SK-N-SH (cell line): Measurements from ENCODE around the gene RNF157. TPM values are rescaled to one million over a fixed set of nuclear protein-coding genes. Genes with fewer than 3 reads are reported as not detected.

ENCODE experiments used
- CTCF ChIA-PET: fragments of 300-600, 350-600 bp; formaldehyde crosslinking; extraction: SDS; loops from one replicate; lab custom pipeline; 2021; lab: Yijun Ruan, JAX
- POLR2A ChIA-PET: fragments of 350-600 bp; sonication (Branson Sonifier 250); formaldehyde crosslinking; extraction: SDS; loops from one replicate; lab custom pipeline; 2020; ENCODE audit warnings: antibody characterized with exemption, inconsistent platforms; lab: Yijun Ruan, JAX
- DNase-seq: peaks from one replicate; pipeline ENCODE4 v3.0.0; 2012
- H2AFZ ChIP-seq: fragments of 200-600 bp; sonication (generic); 2 replicates; pipeline ENCODE4 v1.8.1; 2016; ENCODE audit warnings: antibody characterized with exemption, mild to moderate bottlenecking, low read depth
- H3F3A ChIP-seq: fragments of 200-600 bp; sonication (generic); replicated peaks from 2 replicates; pipeline ENCODE3; 2016; ENCODE audit warnings: antibody characterized with exemption, mild to moderate bottlenecking; ENCODE audit not compliant: insufficient read depth
- H3K27ac ChIP-seq, 2 experiments: fragments of 200-500 bp in 1 of 2; fragments of 200-600 bp in 1 of 2; sonication (Bioruptor generic) in 1 of 2; sonication (generic), shearing (Covaris generic) in 1 of 2; 2 replicates each; pipeline versions ENCODE4 v1.5.1 to v1.6.1; 2014 to 2016; ENCODE audit warnings: low read depth in 2 of 2, inconsistent platforms in 1 of 2, low read length in 1 of 2, mild to moderate bottlenecking in 1 of 2, mixed read lengths in 1 of 2
- H3K27me3 ChIP-seq: fragments of 200-600 bp; sonication (generic), shearing (Covaris generic); 2 replicates; pipeline ENCODE4 v1.6.1; 2016; ENCODE audit warnings: mixed run types; ENCODE audit not compliant: insufficient read depth
- H3K36me3 ChIP-seq, 2 experiments: fragments of 200-500 bp in 1 of 2; fragments of 200-600 bp in 1 of 2; sonication (Bioruptor generic) in 1 of 2; sonication (generic) in 1 of 2; replicated peaks in 1 of 2; 2 replicates each; pipeline versions ENCODE3 to v1.5.1; 2014 to 2016; ENCODE audit warnings: low read length in 1 of 2, mild to moderate bottlenecking in 1 of 2; ENCODE audit not compliant: insufficient read depth in 2 of 2, control insufficient read depth in 1 of 2
- H3K4me1 ChIP-seq, 2 experiments: fragments of 200-500 bp in 1 of 2; fragments of 200-600 bp in 1 of 2; sonication (Bioruptor generic) in 1 of 2; sonication (generic), shearing (Covaris generic) in 1 of 2; 2 replicates each; pipeline versions ENCODE4 v1.5.1 to v1.6.1; 2014 to 2016; ENCODE audit warnings: low read depth in 1 of 2, low read length in 1 of 2, mixed run types in 1 of 2; ENCODE audit not compliant: insufficient read depth in 2 of 2, control insufficient read depth in 1 of 2
- H3K4me2 ChIP-seq: fragments of 200-600 bp; sonication (generic), shearing (Covaris generic); 2 replicates; pipeline ENCODE4 v1.6.1; 2017; ENCODE audit warnings: mixed run types
- H3K4me3 ChIP-seq, 2 experiments: fragments of 200-500 bp in 1 of 2; fragments of 200-600 bp in 1 of 2; sonication (Bioruptor generic) in 1 of 2; sonication (generic), shearing (Covaris generic) in 1 of 2; 2 replicates each; pipeline versions ENCODE4 v1.5.1 to v1.8.1; 2014 to 2016; ENCODE audit warnings: low read depth in 2 of 2, inconsistent platforms in 1 of 2, low read length in 1 of 2, mild to moderate bottlenecking in 1 of 2, mixed read lengths in 1 of 2, moderate library complexity in 1 of 2
- H3K79me2 ChIP-seq: fragments of 200-600 bp; sonication (generic); 2 replicates; pipeline ENCODE4 v1.8.1; 2017; ENCODE audit warnings: mild to moderate bottlenecking; ENCODE audit not compliant: insufficient read depth
- H3K9ac ChIP-seq: fragments of 200-600 bp; sonication (generic); 2 replicates; pipeline ENCODE4 v1.6.1; 2017; ENCODE audit warnings: mixed run types
- H3K9me2 ChIP-seq: fragments of 200-600 bp; sonication (generic); 2 replicates; pipeline ENCODE4 v1.6.1; 2017; ENCODE audit warnings: mixed run types
- H3K9me3 ChIP-seq: fragments of 200-600 bp; sonication (generic); 2 replicates; pipeline ENCODE4 v1.6.1; 2017; ENCODE audit warnings: mixed run types, mild to moderate bottlenecking, moderate library complexity
- H4K20me1 ChIP-seq: fragments of 200-600 bp; sonication (generic); 2 replicates; pipeline ENCODE4 v1.6.1; 2017; ENCODE audit warnings: mild to moderate bottlenecking, mixed run types; ENCODE audit not compliant: insufficient read depth
- CTCF ChIP-seq: fragments of 200-600 bp; sonication (generic); IDR thresholded peaks from 2 replicates; pipeline ENCODE4 v1.6.1; 2017; ENCODE audit warnings: antibody characterized with exemption, mild to moderate bottlenecking, moderate library complexity
- ELF1 ChIP-seq: IDR thresholded peaks from 2 replicates; pipeline ENCODE4 v1.4.0; 2012
- FOXJ3 ChIP-seq: sonication (generic); formaldehyde crosslinking; IDR thresholded peaks from 2 replicates; pipeline ENCODE4 v1.5.1; 2020; ENCODE audit warnings: mild to moderate bottlenecking, missing genetic modification reagents
- GATA2 ChIP-seq: sonication (generic); formaldehyde crosslinking; IDR thresholded peaks from 2 replicates; pipeline ENCODE4 v1.5.0; 2020; ENCODE audit warnings: mild to moderate bottlenecking, missing genetic modification reagents
- NRF1 ChIP-seq: IDR thresholded peaks from 2 replicates; pipeline ENCODE4 v1.6.1; 2012; ENCODE audit warnings: low read depth, mild to moderate bottlenecking, low read length
- PBX3 ChIP-seq: IDR thresholded peaks from 2 replicates; pipeline ENCODE4; 2012
- RAD21 ChIP-seq: IDR thresholded peaks from 2 replicates; pipeline ENCODE4 v1.6.1; 2012; ENCODE audit warnings: mild to moderate bottlenecking, low read length
- RCOR1 ChIP-seq: fragments of 150-350 bp; IDR thresholded peaks from 2 replicates; pipeline ENCODE4 v1.6.1; 2017; ENCODE audit warnings: antibody characterized with exemption, low read length
- RFX5 ChIP-seq: IDR thresholded peaks from 2 replicates; pipeline ENCODE4 v1.6.1; 2012; ENCODE audit warnings: mild to moderate bottlenecking, improper control_type of control experiment, low read length
- SIN3A ChIP-seq: IDR thresholded peaks from 2 replicates; pipeline ENCODE4 v1.6.1; 2012; ENCODE audit warnings: low read depth, mild to moderate bottlenecking, low read length, moderate library complexity, borderline replicate concordance
- SMC3 ChIP-seq: IDR thresholded peaks from 2 replicates; pipeline ENCODE4 v1.6.1; 2012; ENCODE audit warnings: low read depth, low read length, improper control_type of control experiment
- TAF1 ChIP-seq: IDR thresholded peaks from 2 replicates; pipeline ENCODE4 v1.6.1; 2012; ENCODE audit warnings: low read depth, mild to moderate bottlenecking, low read length, moderate library complexity, borderline replicate concordance
- TEAD4 ChIP-seq: IDR thresholded peaks from 2 replicates; pipeline ENCODE4 v1.4.0; 2012; ENCODE audit warnings: mild to moderate bottlenecking, borderline replicate concordance; ENCODE audit not compliant: insufficient read depth
- USF1 ChIP-seq: IDR thresholded peaks from 2 replicates; pipeline ENCODE4 v1.4.0; 2012; ENCODE audit warnings: low read depth, borderline replicate concordance
- WGBS: methylation state at CpG from one replicate; pipeline ENCODE4 v1.1.6; 2017; ENCODE audit warnings: low lambda C conversion rate; 5-methylcytosine and 5-hydroxymethylcytosine counted together
- polyA plus RNA-seq, 3 experiments: library from polyadenylated mRNA; depleted of rRNA; stranded (reverse); fragments of >200 nt; gene quantifications; 2 replicates each; pipeline ENCODE4 v1.2.3, GENCODE V29; 2012
- TF ChIP-seq, protein P1 (sequence below): fragments of 150-350 bp; IDR thresholded peaks from 2 replicates; pipeline ENCODE4 v1.6.1; 2016; ENCODE audit warnings: mild to moderate bottlenecking, low read depth, low read length

RNF157 gene
- polyA plus RNA-seq, 1 of the 3 experiments (the other 2 are of a cell fraction): 5.2 TPM

- no peaks in the 10 kb centered on the region for H3K9me2 ChIP-seq
- WGBS: 87% methylated on average over 11 of the region's 11 CpGs
- no peaks in the 10 kb centered on the region for H3K27me3 ChIP-seq
- H2AFZ ChIP-seq: no peak overlapping the region
- CTCF ChIA-PET: interaction anchor here (0.9 to 8.4 kb wide), 10 partner anchors 11 to 150 kb away, joined by 3 to 55 read pairs (median 4); no protein-coding TSS in a partner anchor
- H3K9me3 ChIP-seq: no peaks in the 10 kb centered on the region
- H3K4me3 ChIP-seq: no peak overlapping the region
- H4K20me1 ChIP-seq: no peaks in the 10 kb centered on the region
- H3K9ac ChIP-seq: no peak overlapping the region
- DNase-seq: no peak
- no peaks in the 10 kb centered on the region for H3K79me2 ChIP-seq
- no peaks in the 10 kb centered on the region; a peak in 1 of 4 replicates for H3K4me1 ChIP-seq
- H3K27ac ChIP-seq: no peak overlapping the region
- no peak for TF ChIP-seq RFX5
- peak; percentile 44 for TF ChIP-seq CTCF
- no peak for TF ChIP-seq TAF1
- TF ChIP-seq NRF1: no peak
- peak; percentile 39; the same call in 1 of the 2 replicates for TF ChIP-seq SMC3
- TF ChIP-seq RAD21: peak; percentile 40
- no peak for TF ChIP-seq TEAD4
- TF ChIP-seq RCOR1: no peak
- no peak overlapping the region for H3K4me2 ChIP-seq
- POLR2A ChIA-PET: no interaction called here
- no peaks in the 10 kb centered on the region for H3F3A ChIP-seq
- H3K36me3 ChIP-seq: no peaks in the 10 kb centered on the region
These were observed 7.9 kb upstream of the RNF157 start for GRCh38 chr17:76248013-76248782.

DNA sequence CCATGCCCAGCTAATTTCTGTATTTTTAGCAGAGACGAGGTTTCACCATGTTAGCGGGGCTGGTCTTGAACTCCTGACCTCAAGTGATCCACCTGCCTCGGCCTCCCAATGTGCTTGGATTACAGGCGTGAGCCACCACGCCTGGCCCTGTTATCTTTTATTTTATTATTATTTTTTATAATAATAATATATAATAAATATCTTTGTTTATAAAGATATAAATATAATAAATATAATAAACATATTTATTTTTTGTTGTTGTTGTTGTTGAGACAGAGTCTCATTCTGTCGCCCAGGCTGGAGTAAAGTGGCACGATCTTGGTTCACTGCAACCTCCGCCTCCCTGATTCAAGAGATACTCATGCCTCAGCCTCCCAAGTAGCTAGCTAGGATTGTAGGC, 7.0 kb upstream of the RNF157 start:
- no peak overlapping the region for H3K4me2 ChIP-seq
- H3K4me3 ChIP-seq: no peak overlapping the region
- no peaks in the 10 kb centered on the region for H3K9me3 ChIP-seq
- H3K9me2 ChIP-seq: no peaks in the 10 kb centered on the region
- TF ChIP-seq SIN3A (no peak), ELF1 (no peak), PBX3 (no peak), TAF1 (no peak), USF1 (no peak), FOXJ3 (CRISPR knock-in tag) (no peak), GATA2 (CRISPR knock-in tag) (no peak), SMC3 (no peak)
- TF ChIP-seq, protein P1, sequence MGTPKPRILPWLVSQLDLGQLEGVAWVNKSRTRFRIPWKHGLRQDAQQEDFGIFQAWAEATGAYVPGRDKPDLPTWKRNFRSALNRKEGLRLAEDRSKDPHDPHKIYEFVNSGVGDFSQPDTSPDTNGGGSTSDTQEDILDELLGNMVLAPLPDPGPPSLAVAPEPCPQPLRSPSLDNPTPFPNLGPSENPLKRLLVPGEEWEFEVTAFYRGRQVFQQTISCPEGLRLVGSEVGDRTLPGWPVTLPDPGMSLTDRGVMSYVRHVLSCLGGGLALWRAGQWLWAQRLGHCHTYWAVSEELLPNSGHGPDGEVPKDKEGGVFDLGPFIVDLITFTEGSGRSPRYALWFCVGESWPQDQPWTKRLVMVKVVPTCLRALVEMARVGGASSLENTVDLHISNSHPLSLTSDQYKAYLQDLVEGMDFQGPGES: no peak
- H2AFZ ChIP-seq: no peak overlapping the region
- POLR2A ChIA-PET: no interaction called here
- no peak overlapping the region for H3K9ac ChIP-seq
- DNase-seq: no peak
- H3K79me2 ChIP-seq: no peaks in the 10 kb centered on the region
- no peaks in the 10 kb centered on the region for H4K20me1 ChIP-seq
- H3K36me3 ChIP-seq: no peaks in the 10 kb centered on the region
- H3F3A ChIP-seq: no peaks in the 10 kb centered on the region
- no peaks in the 10 kb centered on the region; a peak in 1 of 4 replicates for H3K4me1 ChIP-seq
- H3K27me3 ChIP-seq: no peaks in the 10 kb centered on the region
- CTCF ChIA-PET: interaction anchor here (0.9 to 8.4 kb wide), 10 partner anchors 12 to 151 kb away, joined by 3 to 55 read pairs (median 4); no protein-coding TSS in a partner anchor
- WGBS: 90% methylated on average over 8 of the region's 8 CpGs
- H3K27ac ChIP-seq: no peak overlapping the region
